ENCODE measurements around the gene KIAA1217. TPM values are rescaled to one million over a fixed set of nuclear protein-coding genes. Genes with fewer than 3 reads are reported as not detected.

The KIAA1217 gene
- total and polyA plus RNA-seq, 9 of the 15 experiments (the other 6 are each of a cell fraction or from before 2014, with no cell fraction given) = 0.04 TPM; not detected in 8

- TF ChIP-seq ZNF592 (IDR thresholded peaks at IDR 0.05) (peak; percentile 94), SIX5 (IDR thresholded peaks at IDR 0.05; ENCODE audit: borderline replicate concordance in 1 of 2, insufficient read depth in 1 of 2, low read depth in 1 of 2, low read length in 2 of 2) (no peak), TAL1 (IDR thresholded peaks at IDR 0.05) (peak; percentile 24; the same call in 1 of the 2 replicates), ZSCAN29 (IDR thresholded peaks at IDR 0.05) (0 out of 2 replicates have a peak, but pooled peaks have one; percentile 14), HSF4 (CRISPR knock-in tag; IDR thresholded peaks at IDR 0.05; ENCODE audit: borderline replicate concordance) (peak; percentile 72; the same call in 1 of the 2 replicates), SRSF1 (IDR thresholded peaks at IDR 0.05; ENCODE audit: low read depth, low read length) (no peak), CREB1 (IDR thresholded peaks at IDR 0.05) (no peak), CREB1 (CRISPR knock-in tag; IDR thresholded peaks at IDR 0.05) (no peak), L3MBTL2 (IDR thresholded peaks at IDR 0.05) (peak; percentile 92), GATAD2A (IDR thresholded peaks at IDR 0.05) (no peak), ZNF318 (IDR thresholded peaks at IDR 0.05; ENCODE audit: borderline replicate concordance in 1 of 2, low read depth in 1 of 2) (no peak), ID3 (CRISPR knock-in tag; IDR thresholded peaks at IDR 0.05) (no peak), ID3 (tag; IDR thresholded peaks at IDR 0.05) (no peak), HNRNPH1 (optimal IDR thresholded peaks at IDR 0.05; ENCODE audit: low read depth, low read length) (no peak), TGIF2 (CRISPR knock-in tag; IDR thresholded peaks at IDR 0.05) (no peak), ZNF561 (CRISPR knock-in tag; conservative IDR thresholded peaks at IDR 0.05) (no peak), POU5F1 (IDR thresholded peaks at IDR 0.05; ENCODE audit: borderline replicate concordance, low read depth, low read length, partially characterized antibody) (no peak)
Measured at GRCh38 chr10:24568042-24568441, 359.1 kb downstream of the KIAA1217 start (continued).
